ENCODE measurements around the gene SEPTIN5. TPM values are rescaled to one million over a fixed set of nuclear protein-coding genes. Genes with fewer than 3 reads are reported as not detected.
A peak's percentile ranks its signal among the peaks of the same experiment; 100 is the strongest.

SEPTIN5 gene
- total RNA-seq, 3 donors from 2014 or later: 0.38 to 1.3 (median 1.1) TPM

- peaks cover 7% of the 10 kb centered on the region for H3K4me1 Mint-ChIP-seq (ENCODE audit: low read depth)
- H3K27me3 Mint-ChIP-seq (ENCODE audit: low read depth): peaks cover 23% of the 10 kb centered on the region
- DNase-seq (no peak), ATAC-seq (no peak)
- H3K9me3 Mint-ChIP-seq: no peaks in the 10 kb centered on the region
- no peak overlapping the region for H3K4me3 Mint-ChIP-seq
- no peaks in the 10 kb centered on the region for H3K36me3 Mint-ChIP-seq (ENCODE audit: insufficient read depth)
These were observed 13.2 kb downstream of the SEPTIN5 start for GRCh38 chr22:19727310-19728150.

GRCh38 chr22:19728271-19728670 is 14.0 kb downstream of the SEPTIN5 start:
- peaks cover 16% of the 10 kb centered on the region for H3K27me3 Mint-ChIP-seq (ENCODE audit: low read depth)
- no peak for ATAC-seq

GRCh38 chr22:19728836-19729235 is 14.5 kb downstream of the SEPTIN5 start:
- Mint-ChIP-seq H3K9me3 (no peaks in the 10 kb centered on the region), H3K4me1 (ENCODE audit: low read depth) (peaks cover 5% of the 10 kb centered on the region), H3K4me3 (no peak overlapping the region), H3K27me3 (ENCODE audit: low read depth) (peaks cover 12% of the 10 kb centered on the region), H3K36me3 (ENCODE audit: insufficient read depth) (no peaks in the 10 kb centered on the region)
- ATAC-seq (no peak), DNase-seq (no peak)

More at GRCh38 chr22:19728271-19728670, 14.0 kb downstream of the SEPTIN5 start:
- Mint-ChIP-seq H3K4me1 (ENCODE audit: low read depth) (peaks cover 5% of the 10 kb centered on the region), H3K36me3 (ENCODE audit: insufficient read depth) (no peaks in the 10 kb centered on the region), H3K9me3 (no peaks in the 10 kb centered on the region), H3K4me3 (no peak overlapping the region)
- no peak for DNase-seq

GRCh38 chr22:19729507-19729906 is 15.2 kb downstream of the SEPTIN5 start:
- DNase-seq (no peak), ATAC-seq (no peak)
- H3K4me1 Mint-ChIP-seq (ENCODE audit: low read depth): peaks cover 4% of the 10 kb centered on the region
- H3K36me3 Mint-ChIP-seq (ENCODE audit: insufficient read depth): no peaks in the 10 kb centered on the region
- no peak overlapping the region for H3K4me3 Mint-ChIP-seq
- peaks cover 11% of the 10 kb centered on the region for H3K27me3 Mint-ChIP-seq (ENCODE audit: low read depth)
- H3K9me3 Mint-ChIP-seq: no peaks in the 10 kb centered on the region

- H3K4me1 Mint-ChIP-seq (ENCODE audit: low read depth): peaks cover 2% of the 10 kb centered on the region
- no peak for ATAC-seq
These were observed 15.9 kb downstream of the SEPTIN5 start for GRCh38 chr22:19730198-19730597.

GRCh38 chr22:19730655-19731360 is 16.5 kb downstream of the SEPTIN5 start:
- Mint-ChIP-seq H3K4me3 (peak overlapping the region; percentile 69), H3K4me1 (ENCODE audit: low read depth) (peaks cover 2% of the 10 kb centered on the region), H3K9me3 (no peaks in the 10 kb centered on the region), H3K27me3 (ENCODE audit: low read depth) (no peaks in the 10 kb centered on the region), H3K36me3 (ENCODE audit: insufficient read depth) (no peaks in the 10 kb centered on the region)
- peak; percentile 89 to 93 for ATAC-seq
- DNase-seq: peak; percentile 88

More at GRCh38 chr22:19730198-19730597, 15.9 kb downstream of the SEPTIN5 start:
- H3K27me3 Mint-ChIP-seq (ENCODE audit: low read depth): peaks cover 4% of the 10 kb centered on the region
- H3K4me3 Mint-ChIP-seq: no peak overlapping the region
- DNase-seq: no peak
- H3K9me3 Mint-ChIP-seq: no peaks in the 10 kb centered on the region
- H3K36me3 Mint-ChIP-seq (ENCODE audit: insufficient read depth): no peaks in the 10 kb centered on the region

- no peak overlapping the region for H3K4me3 Mint-ChIP-seq
- H3K27me3 Mint-ChIP-seq (ENCODE audit: low read depth): no peaks in the 10 kb centered on the region
- DNase-seq (no peak), ATAC-seq (no peak)
- H3K36me3 Mint-ChIP-seq (ENCODE audit: insufficient read depth): no peaks in the 10 kb centered on the region
- no peaks in the 10 kb centered on the region for H3K9me3 Mint-ChIP-seq
- peaks cover 2% of the 10 kb centered on the region for H3K4me1 Mint-ChIP-seq (ENCODE audit: low read depth)
These were observed 17.2 kb downstream of the SEPTIN5 start for GRCh38 chr22:19731361-19732135.

GRCh38 chr22:19732403-19733113 is 18.3 kb downstream of the SEPTIN5 start:
- Mint-ChIP-seq H3K4me3 (no peak overlapping the region), H3K4me1 (ENCODE audit: low read depth) (peaks cover 2% of the 10 kb centered on the region), H3K36me3 (ENCODE audit: insufficient read depth) (no peaks in the 10 kb centered on the region), H3K9me3 (no peaks in the 10 kb centered on the region), H3K27me3 (ENCODE audit: low read depth) (no peaks in the 10 kb centered on the region)
- ATAC-seq: no peak
- no peak for DNase-seq

- Mint-ChIP-seq H3K4me1 (ENCODE audit: low read depth) (peaks cover 2% of the 10 kb centered on the region), H3K4me3 (no peak overlapping the region), H3K9me3 (no peaks in the 10 kb centered on the region), H3K36me3 (ENCODE audit: insufficient read depth) (no peaks in the 10 kb centered on the region), H3K27me3 (ENCODE audit: low read depth) (no peaks in the 10 kb centered on the region)
- DNase-seq (no peak), ATAC-seq (no peak)
These were observed 19.5 kb downstream of the SEPTIN5 start for GRCh38 chr22:19733755-19734154.

- Mint-ChIP-seq H3K27me3 (ENCODE audit: low read depth) (no peaks in the 10 kb centered on the region), H3K36me3 (ENCODE audit: insufficient read depth) (no peaks in the 10 kb centered on the region), H3K4me3 (no peak overlapping the region), H3K4me1 (ENCODE audit: low read depth) (peaks cover 2% of the 10 kb centered on the region), H3K9me3 (no peaks in the 10 kb centered on the region)
- ATAC-seq (no peak), DNase-seq (no peak)
These were observed 19.9 kb downstream of the SEPTIN5 start for GRCh38 chr22:19734163-19734562.

- no peaks in the 10 kb centered on the region for H3K27me3 Mint-ChIP-seq (ENCODE audit: low read depth)
- H3K9me3 Mint-ChIP-seq: no peaks in the 10 kb centered on the region
- DNase-seq (no peak), ATAC-seq (no peak)
- no peak overlapping the region for H3K4me3 Mint-ChIP-seq
- peaks cover 2% of the 10 kb centered on the region for H3K4me1 Mint-ChIP-seq (ENCODE audit: low read depth)
- H3K36me3 Mint-ChIP-seq (ENCODE audit: insufficient read depth): no peaks in the 10 kb centered on the region
These were observed 20.6 kb downstream of the SEPTIN5 start for GRCh38 chr22:19734837-19735382.

- H3K4me3 Mint-ChIP-seq: no peak overlapping the region
- H3K36me3 Mint-ChIP-seq (ENCODE audit: insufficient read depth): no peaks in the 10 kb centered on the region
- H3K9me3 Mint-ChIP-seq: no peaks in the 10 kb centered on the region
- no peaks in the 10 kb centered on the region for H3K27me3 Mint-ChIP-seq (ENCODE audit: low read depth)
- ATAC-seq (no peak), DNase-seq (no peak)
- no peaks in the 10 kb centered on the region for H3K4me1 Mint-ChIP-seq (ENCODE audit: low read depth)
These were observed 21.6 kb downstream of the SEPTIN5 start for GRCh38 chr22:19735665-19736510.

Data from activated T-cell treated with anti-CD3 and anti-CD28 coated beads, Interleukin-2, amount 50 U/mL, for 4 hours (primary cell).